Breast epithelium (tissue), 3 donors: ENCODE measurements around the gene ATG7.

Experiments
- CTCF ChIP-seq, 3 donors: fragments of 450-650 bp; IDR thresholded peaks; one replicate each; pipeline ENCODE4 v1.5.1; 2016 to 2017; ENCODE audit warnings: antibody characterized with exemption in 3 of 3, mild to moderate bottlenecking in 3 of 3, moderate library complexity in 3 of 3
- POLR2AphosphoS5 ChIP-seq, 3 donors: sonication (generic); formaldehyde crosslinking; IDR thresholded peaks; one replicate each; pipeline ENCODE4 v1.6.1; 2017; ENCODE audit warnings: antibody characterized with exemption in 3 of 3

- no peak for TF ChIP-seq POLR2AphosphoS5 (IDR thresholded peaks at IDR 0.05)
- no peak for TF ChIP-seq CTCF (IDR thresholded peaks at IDR 0.05)
These were observed 321.3 kb downstream of the ATG7 start for GRCh38 chr3:11593318-11594034.
